CD14-positive monocyte (primary cell): ENCODE data around the gene UBLCP1. TPM values are rescaled to one million over a fixed set of nuclear protein-coding genes. Genes with fewer than 3 reads are reported as not detected.

Experiments
- DNase-seq, 3 donors: peaks; one replicate each; pipeline ENCODE4 v3.0.0-alpha.2; 2011 to 2022
- H2AFZ ChIP-seq: 2 replicates; pipeline ENCODE4 v1.6.0; 2012; ENCODE audit warnings: mild to moderate bottlenecking, low read depth, low read length, inconsistent platforms; ENCODE audit not compliant: insufficient read depth, poor library complexity, severe bottlenecking
- H3K27ac ChIP-seq, 2 donors: 1 replicate in 1 of 2; 2 replicates in 1 of 2; pipeline ENCODE4 v1.5.1; 2012 to 2013; ENCODE audit warnings: low read length in 2 of 2, control low read depth in 1 of 2, inconsistent platforms in 1 of 2, low read depth in 1 of 2, mild to moderate bottlenecking in 1 of 2
- H3K27me3 ChIP-seq, 2 donors: one replicate each; pipeline versions ENCODE4 v1.6.0 to v1.6.1; 2011 to 2013; ENCODE audit warnings: low read length in 2 of 2; ENCODE audit not compliant: control insufficient read depth in 2 of 2, insufficient read depth in 2 of 2
- H3K36me3 ChIP-seq, 2 donors: replicated peaks in 1 of 2; 1 replicate in 1 of 2; 2 replicates in 1 of 2; pipeline versions ENCODE4 v1.5.1 to v1.6.1; 2012 to 2013; ENCODE audit warnings: low read length in 2 of 2, control low read depth in 1 of 2, inconsistent platforms in 1 of 2, mild to moderate bottlenecking in 1 of 2; ENCODE audit not compliant: insufficient read depth in 2 of 2, control insufficient read depth in 1 of 2
- H3K4me1 ChIP-seq, 2 donors: 1 replicate in 1 of 2; 2 replicates in 1 of 2; pipeline versions ENCODE4 v1.5.1 to v1.6.1; 2012 to 2013; ENCODE audit warnings: low read length in 2 of 2, control low read depth in 1 of 2, inconsistent platforms in 1 of 2, mild to moderate bottlenecking in 1 of 2, moderate library complexity in 1 of 2; ENCODE audit not compliant: insufficient read depth in 2 of 2, control insufficient read depth in 1 of 2
- H3K4me2 ChIP-seq: replicated peaks from 2 replicates; pipeline ENCODE3; 2012; ENCODE audit warnings: low read length, moderate library complexity, mild to moderate bottlenecking; ENCODE audit not compliant: poor library complexity, severe bottlenecking; ENCODE audit errors: extremely low read depth
- H3K4me3 ChIP-seq, 3 experiments: fragments of 200-600 bp in 1 of 3; sonication (generic) in 1 of 3; replicated peaks in 1 of 3; 1 replicate in 2 of 3; 2 replicates in 1 of 3; pipeline ENCODE4 v1.5.1; 2011 to 2013; ENCODE audit warnings: low read length in 3 of 3, mild to moderate bottlenecking in 3 of 3, control low read depth in 2 of 3, low read depth in 2 of 3, inconsistent platforms in 1 of 3, moderate library complexity in 1 of 3
- H3K79me2 ChIP-seq: 2 replicates; pipeline ENCODE4 v1.6.0; 2012; ENCODE audit warnings: mild to moderate bottlenecking, control low read depth, inconsistent platforms, low read length, moderate library complexity; ENCODE audit not compliant: insufficient read depth
- H3K9ac ChIP-seq: 2 replicates; pipeline ENCODE4 v1.6.0; 2017; ENCODE audit warnings: low read length, mild to moderate bottlenecking; ENCODE audit not compliant: insufficient read depth, poor library complexity, severe bottlenecking
- H3K9me3 ChIP-seq, 2 donors: replicated peaks in 1 of 2; 1 replicate in 1 of 2; 2 replicates in 1 of 2; pipeline versions ENCODE4 v1.5.1 to v1.6.1; 2012 to 2013; ENCODE audit warnings: low read length in 2 of 2, control low read depth in 1 of 2; ENCODE audit not compliant: control insufficient read depth in 1 of 2, insufficient read depth in 1 of 2
- H4K20me1 ChIP-seq: 2 replicates; pipeline ENCODE4 v1.6.0; 2012; ENCODE audit warnings: mild to moderate bottlenecking, low read length, control low read depth, moderate library complexity; ENCODE audit not compliant: insufficient read depth
- H3K27ac Mint-ChIP-seq, 7 donors: one replicate each; pipeline ENCODE4 v1.8.0; 2020; ENCODE audit warnings: mild to moderate bottlenecking in 7 of 7, mixed read lengths in 7 of 7, moderate library complexity in 6 of 7, inconsistent platforms in 2 of 7
- H3K27me3 Mint-ChIP-seq, 3 donors: one replicate each; pipeline ENCODE4 v1.8.0; 2021 to 2022; ENCODE audit warnings: low read depth in 3 of 3, mild to moderate bottlenecking in 3 of 3, mixed read lengths in 3 of 3, moderate library complexity in 3 of 3, inconsistent platforms in 1 of 3
- H3K36me3 Mint-ChIP-seq, 2 donors: one replicate each; pipeline ENCODE4 v1.8.0; 2020; ENCODE audit warnings: mixed read lengths in 2 of 2, inconsistent platforms in 1 of 2, mild to moderate bottlenecking in 1 of 2
- H3K4me1 Mint-ChIP-seq: one replicate; pipeline ENCODE4 v1.8.0; 2020; ENCODE audit warnings: mild to moderate bottlenecking, mixed read lengths
- H3K4me3 Mint-ChIP-seq, 2 donors: one replicate each; pipeline ENCODE4 v1.8.0; 2020; ENCODE audit warnings: mild to moderate bottlenecking in 2 of 2, mixed read lengths in 2 of 2, moderate library complexity in 1 of 2
- H3K9me3 Mint-ChIP-seq, 7 donors: one replicate each; pipeline ENCODE4 v1.8.0; 2020 to 2022; ENCODE audit warnings: mixed read lengths in 7 of 7, mild to moderate bottlenecking in 6 of 7, moderate library complexity in 6 of 7, inconsistent platforms in 2 of 7
- WGBS: methylation state at CpG from one replicate; pipeline ENCODE4 v1.1.5; 2013; ENCODE audit warnings: missing lambda C conversion rate; ENCODE audit not compliant: insufficient coverage; 5-methylcytosine and 5-hydroxymethylcytosine counted together
- intact Hi-C, 2 donors: fragments of 100-400 bp; cut with micrococcal nuclease; formaldehyde crosslinking; loops; one replicate each; pipeline versions ENCODE4 v1.15.0 to v1.15.1; 2023
- polyA plus RNA-seq, 3 donors: library from polyadenylated mRNA; depleted of rRNA in 1 of 3; unstranded in 2 of 3; stranded (reverse) in 1 of 3; fragments of 300-500 nt in 2 of 3; fragments of >200 nt in 1 of 3; fragmentation: Illumina TruSeq in 2 of 3; gene quantifications; 1 replicate in 2 of 3; 2 replicates in 1 of 3; pipeline ENCODE4 v1.2.3, GENCODE V29; 2012 to 2021
- TF ChIP-seq, protein P1 (sequence below): fragments of 200-600 bp; IDR thresholded peaks from one replicate; pipeline ENCODE4 v1.8.0; 2022; ENCODE audit warnings: antibody characterized with exemption, mild to moderate bottlenecking

The UBLCP1 gene
- polyA plus RNA-seq, 3 donors, result 8.8 to 31.5 (median 22.7) TPM

DNA sequence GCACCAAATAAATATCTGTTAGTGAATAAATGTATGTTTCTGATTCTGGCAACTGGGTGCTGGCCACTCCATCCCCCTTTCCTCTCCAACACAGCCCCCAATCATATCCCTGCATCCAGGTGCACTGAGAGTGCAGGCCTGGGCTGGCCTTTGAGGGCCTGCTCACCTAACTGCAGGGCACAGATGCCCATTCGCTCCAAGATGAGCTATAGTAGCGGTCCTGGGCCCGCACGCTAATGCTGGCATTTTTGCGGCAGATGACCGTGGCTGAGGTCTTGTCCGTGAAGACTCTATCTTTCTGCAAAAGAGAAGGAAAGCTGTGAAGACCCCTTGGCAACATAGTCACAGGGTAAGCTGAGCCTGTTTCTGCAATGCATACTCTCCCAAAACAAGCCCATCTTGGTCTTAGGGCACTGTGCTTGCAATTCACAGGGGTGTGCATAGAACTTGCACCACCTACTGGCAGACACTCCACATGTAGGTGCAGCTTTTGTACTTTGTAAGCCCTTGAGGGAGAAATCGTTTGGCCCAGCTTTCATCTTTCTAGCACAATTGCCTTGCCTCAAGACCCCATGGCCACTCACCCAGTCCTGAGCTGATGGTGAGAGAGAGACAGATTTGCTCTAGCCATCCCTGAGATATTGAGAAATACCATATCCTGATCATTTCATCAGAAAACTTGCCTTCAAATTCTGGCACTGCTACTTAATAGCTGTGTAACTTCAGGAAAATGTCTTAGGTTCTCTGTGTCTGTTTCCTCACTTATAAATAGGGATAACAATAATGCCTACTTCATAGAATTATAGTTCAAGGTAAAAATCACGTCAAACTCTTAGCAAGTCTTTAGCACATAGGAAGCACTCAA is 53.7 kb downstream of the UBLCP1 start:
- Histone ChIP-seq H4K20me1 (no peaks in the 10 kb centered on the region), H3K27ac (no peak overlapping the region), H3K9me3 (no peaks in the 10 kb centered on the region), H2AFZ (no peak overlapping the region), H3K4me3 (no peak overlapping the region), H3K27me3 (peaks cover 0 to 2% of the 10 kb centered on the region in 2 donors), H3K9ac (no peak overlapping the region), H3K4me1 (no peaks in the 10 kb centered on the region), H3K36me3 (no peaks in the 10 kb centered on the region), H3K79me2 (no peaks in the 10 kb centered on the region), H3K4me2 (no peak overlapping the region)
- Mint-ChIP-seq H3K36me3 (no peaks in the 10 kb centered on the region), H3K4me3 (no peak overlapping the region), H3K9me3 (no peaks in the 10 kb centered on the region), H3K4me1 (peaks cover 2% of the 10 kb centered on the region), H3K27me3 (peaks cover 0 to 5% (median 3%) of the 10 kb centered on the region in 3 donors), H3K27ac (no peak overlapping the region)
- TF ChIP-seq, protein P1, sequence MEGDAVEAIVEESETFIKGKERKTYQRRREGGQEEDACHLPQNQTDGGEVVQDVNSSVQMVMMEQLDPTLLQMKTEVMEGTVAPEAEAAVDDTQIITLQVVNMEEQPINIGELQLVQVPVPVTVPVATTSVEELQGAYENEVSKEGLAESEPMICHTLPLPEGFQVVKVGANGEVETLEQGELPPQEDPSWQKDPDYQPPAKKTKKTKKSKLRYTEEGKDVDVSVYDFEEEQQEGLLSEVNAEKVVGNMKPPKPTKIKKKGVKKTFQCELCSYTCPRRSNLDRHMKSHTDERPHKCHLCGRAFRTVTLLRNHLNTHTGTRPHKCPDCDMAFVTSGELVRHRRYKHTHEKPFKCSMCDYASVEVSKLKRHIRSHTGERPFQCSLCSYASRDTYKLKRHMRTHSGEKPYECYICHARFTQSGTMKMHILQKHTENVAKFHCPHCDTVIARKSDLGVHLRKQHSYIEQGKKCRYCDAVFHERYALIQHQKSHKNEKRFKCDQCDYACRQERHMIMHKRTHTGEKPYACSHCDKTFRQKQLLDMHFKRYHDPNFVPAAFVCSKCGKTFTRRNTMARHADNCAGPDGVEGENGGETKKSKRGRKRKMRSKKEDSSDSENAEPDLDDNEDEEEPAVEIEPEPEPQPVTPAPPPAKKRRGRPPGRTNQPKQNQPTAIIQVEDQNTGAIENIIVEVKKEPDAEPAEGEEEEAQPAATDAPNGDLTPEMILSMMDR, result peak; percentile 50
- peak in 1 of 3 donors; percentile 7 for DNase-seq
- intact Hi-C loops, result loop anchor here (5.0 to 10.0 kb wide), 2 partner anchors 159 to 162 kb away; no protein-coding TSS in a partner anchor
- WGBS, result 96% methylated on average over 7 of the region's 9 CpGs

DNA sequence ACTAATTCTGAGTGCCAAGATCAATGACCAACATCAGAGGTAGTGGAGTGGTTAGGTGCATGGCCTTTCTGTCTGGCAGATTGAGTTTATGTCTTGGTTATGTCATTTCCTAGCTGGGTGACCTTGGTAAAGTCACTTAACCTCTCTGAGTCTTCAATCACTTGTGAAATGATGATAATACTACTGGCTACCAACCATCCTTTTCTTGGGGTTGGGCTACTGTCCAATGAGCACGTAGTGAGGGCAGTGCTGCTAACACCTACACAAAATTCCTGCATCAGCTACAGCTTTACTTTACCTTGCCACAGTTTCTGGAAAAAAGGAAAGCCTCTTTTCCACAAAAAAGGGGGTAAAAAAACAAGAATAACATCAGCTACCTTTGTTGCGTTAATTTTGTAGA is 54.8 kb downstream of the UBLCP1 start:
- H3K9me3 Mint-ChIP-seq, result no peaks in the 10 kb centered on the region
- Histone ChIP-seq H3K9me3 (no peaks in the 10 kb centered on the region), H3K27ac (no peak overlapping the region), H3K9ac (no peak overlapping the region), H3K4me1 (no peaks in the 10 kb centered on the region), H3K4me3 (no peak overlapping the region), H2AFZ (no peak overlapping the region), H4K20me1 (no peaks in the 10 kb centered on the region), H3K79me2 (no peaks in the 10 kb centered on the region), H3K27me3 (no peaks in the 10 kb centered on the region), H3K36me3 (no peaks in the 10 kb centered on the region), H3K4me2 (no peak overlapping the region)
- H3K36me3 Mint-ChIP-seq, result no peaks in the 10 kb centered on the region
- intact Hi-C loops, result loop anchor here (5.0 to 10.0 kb wide), 2 partner anchors 161 to 163 kb away; no protein-coding TSS in a partner anchor
- no peak for DNase-seq
- no peaks in the 10 kb centered on the region for H3K27me3 Mint-ChIP-seq
- no CpG with 5 or more reads among the region's 2 CpGs for WGBS
- TF ChIP-seq, protein P1, result no peak
- H3K4me3 Mint-ChIP-seq, result no peak overlapping the region
- H3K4me1 Mint-ChIP-seq, result peaks cover 2% of the 10 kb centered on the region
- H3K27ac Mint-ChIP-seq, result no peak overlapping the region
